ENCODE results near the gene FAM53A.

Gene FAM53A

GRCh38 chr4:1628892-1629698 is 55.0 kb downstream of the FAM53A start:
- TF ChIP-seq CTCF (IDR thresholded peaks at IDR 0.05), result peak; percentile 99
- peaks cover 9% of the 10 kb centered on the region for H3K9me3 Mint-ChIP-seq
- H3K4me1 Mint-ChIP-seq, result peaks cover 7% of the 10 kb centered on the region
- peak; percentile 91 for DNase-seq
- H3K27me3 Mint-ChIP-seq (ENCODE audit: low read depth, poor library complexity), result peaks cover 30% of the 10 kb centered on the region
- no peaks in the 10 kb centered on the region for H3K36me3 Mint-ChIP-seq (ENCODE audit: low read depth)
- H3K27ac Mint-ChIP-seq, result no peak overlapping the region
- no peak overlapping the region for H3K4me3 Mint-ChIP-seq

GRCh38 chr4:1627417-1628313 is 56.4 kb downstream of the FAM53A start:
- Mint-ChIP-seq H3K4me1 (no peaks in the 10 kb centered on the region), H3K4me3 (no peak overlapping the region), H3K9me3 (peaks cover 9% of the 10 kb centered on the region), H3K36me3 (ENCODE audit: low read depth) (no peaks in the 10 kb centered on the region), H3K27me3 (ENCODE audit: low read depth, poor library complexity) (peaks cover 16% of the 10 kb centered on the region), H3K27ac (no peak overlapping the region)
- no peak for TF ChIP-seq CTCF (IDR thresholded peaks at IDR 0.05)
- no peak for DNase-seq

GRCh38 chr4:1626941-1627340 is 57.2 kb downstream of the FAM53A start:
- Mint-ChIP-seq H3K27me3 (ENCODE audit: low read depth, poor library complexity) (peaks cover 11% of the 10 kb centered on the region), H3K4me1 (peaks cover 2% of the 10 kb centered on the region), H3K27ac (no peak overlapping the region), H3K9me3 (peaks cover 11% of the 10 kb centered on the region), H3K36me3 (ENCODE audit: low read depth) (no peaks in the 10 kb centered on the region), H3K4me3 (no peak overlapping the region)
- no peak for DNase-seq
- TF ChIP-seq CTCF (IDR thresholded peaks at IDR 0.05), result no peak

- H3K4me1 Mint-ChIP-seq, result peaks cover 5% of the 10 kb centered on the region
- no peak for DNase-seq
- no peak overlapping the region for H3K27ac Mint-ChIP-seq
- no peak overlapping the region for H3K4me3 Mint-ChIP-seq
- no peak for TF ChIP-seq CTCF (IDR thresholded peaks at IDR 0.05)
- H3K9me3 Mint-ChIP-seq, result peaks cover 16% of the 10 kb centered on the region
- no peaks in the 10 kb centered on the region for H3K36me3 Mint-ChIP-seq (ENCODE audit: low read depth)
- H3K27me3 Mint-ChIP-seq (ENCODE audit: low read depth, poor library complexity), result peaks cover 5% of the 10 kb centered on the region
Measured at GRCh38 chr4:1626151-1626550, 58.0 kb downstream of the FAM53A start.

- peaks cover 7% of the 10 kb centered on the region for H3K27me3 Mint-ChIP-seq (ENCODE audit: low read depth, poor library complexity)
- H3K27ac Mint-ChIP-seq, result no peak overlapping the region
- peaks cover 5% of the 10 kb centered on the region for H3K4me1 Mint-ChIP-seq
- TF ChIP-seq CTCF (IDR thresholded peaks at IDR 0.05), result no peak
- no peaks in the 10 kb centered on the region for H3K36me3 Mint-ChIP-seq (ENCODE audit: low read depth)
- peaks cover 18% of the 10 kb centered on the region for H3K9me3 Mint-ChIP-seq
- no peak overlapping the region for H3K4me3 Mint-ChIP-seq
- DNase-seq, result no peak
Measured at GRCh38 chr4:1625600-1626138, 58.4 kb downstream of the FAM53A start.

Data from nephron progenitor cell (in vitro differentiated cells).